ENCODE data around the gene SLC1A5.
"Not testable (repeated sequence)": the region's sequence is repeated elsewhere in the genome, so short reads cannot be mapped to it uniquely, and the experiment has no call there.

The SLC1A5 gene

GRCh38 chr19:46798713-46799112 lies 10.3 kb upstream of the SLC1A5 start:
- DNase-seq, result no peak

- peak; percentile 54 for DNase-seq
These were observed 9.5 kb upstream of the SLC1A5 start for GRCh38 chr19:46797881-46798280.

- no peak for DNase-seq
These were observed 3.5 kb upstream of the SLC1A5 start for GRCh38 chr19:46791944-46792343.

DNA sequence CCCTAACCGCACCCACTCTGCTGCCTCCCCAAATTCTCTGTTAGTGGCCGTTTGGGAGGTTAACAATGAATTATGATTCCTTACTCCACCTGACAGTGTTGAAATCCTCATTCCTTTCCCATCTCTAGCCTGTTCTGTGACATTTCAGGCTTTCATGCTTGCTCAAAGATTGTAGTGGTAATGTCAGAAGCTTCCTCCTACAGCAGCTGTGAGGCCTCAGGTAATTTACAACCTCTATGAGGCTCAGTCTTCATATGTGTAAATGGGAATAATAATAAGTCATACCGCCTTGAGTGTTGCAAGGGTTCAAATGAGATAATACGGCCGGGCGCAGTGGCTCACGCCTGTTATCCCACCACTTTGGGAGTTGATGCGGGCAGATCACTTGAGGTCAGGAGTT lies 977 bp upstream of the SLC1A5 start:
- no peak for DNase-seq

DNA sequence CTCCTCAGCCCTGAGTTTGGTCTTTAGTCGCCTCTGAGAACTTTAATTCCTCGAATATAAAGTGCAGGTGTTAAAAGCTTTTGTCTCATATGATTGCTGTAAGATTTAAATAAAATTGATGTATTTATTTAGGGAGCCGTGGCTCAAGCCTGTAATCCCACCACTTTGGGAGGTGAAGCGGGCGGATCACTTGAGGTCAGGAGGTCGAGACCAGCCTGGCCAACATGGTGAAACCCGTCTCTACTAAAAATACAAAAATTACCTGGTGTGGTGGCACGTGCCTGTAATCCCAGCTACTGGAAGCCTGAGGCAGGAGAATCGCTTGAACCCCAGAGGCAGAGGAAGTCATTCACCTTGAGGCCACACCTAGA lies 559 bp upstream of the SLC1A5 start:
- no peak for DNase-seq

- peak; percentile 81 for DNase-seq
These were observed 798 bp downstream of the SLC1A5 start for GRCh38 chr19:46787331-46788261.

DNA sequence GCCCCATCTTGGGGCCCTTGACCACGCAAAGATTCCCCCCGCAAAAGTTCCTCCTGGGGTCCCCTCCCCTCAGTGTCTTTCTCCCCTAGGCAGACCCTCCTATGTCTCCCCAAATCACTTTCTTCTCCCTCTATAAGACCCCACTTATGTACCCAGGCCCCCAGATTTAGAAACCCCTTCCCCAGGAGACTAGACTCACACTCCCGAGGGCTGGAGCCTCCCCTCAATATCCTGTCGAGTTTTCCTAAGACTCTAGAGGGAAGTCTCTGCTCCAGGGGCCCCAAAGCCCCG lies 1.4 kb downstream of the SLC1A5 start:
- DNase-seq, result no peak

DNA sequence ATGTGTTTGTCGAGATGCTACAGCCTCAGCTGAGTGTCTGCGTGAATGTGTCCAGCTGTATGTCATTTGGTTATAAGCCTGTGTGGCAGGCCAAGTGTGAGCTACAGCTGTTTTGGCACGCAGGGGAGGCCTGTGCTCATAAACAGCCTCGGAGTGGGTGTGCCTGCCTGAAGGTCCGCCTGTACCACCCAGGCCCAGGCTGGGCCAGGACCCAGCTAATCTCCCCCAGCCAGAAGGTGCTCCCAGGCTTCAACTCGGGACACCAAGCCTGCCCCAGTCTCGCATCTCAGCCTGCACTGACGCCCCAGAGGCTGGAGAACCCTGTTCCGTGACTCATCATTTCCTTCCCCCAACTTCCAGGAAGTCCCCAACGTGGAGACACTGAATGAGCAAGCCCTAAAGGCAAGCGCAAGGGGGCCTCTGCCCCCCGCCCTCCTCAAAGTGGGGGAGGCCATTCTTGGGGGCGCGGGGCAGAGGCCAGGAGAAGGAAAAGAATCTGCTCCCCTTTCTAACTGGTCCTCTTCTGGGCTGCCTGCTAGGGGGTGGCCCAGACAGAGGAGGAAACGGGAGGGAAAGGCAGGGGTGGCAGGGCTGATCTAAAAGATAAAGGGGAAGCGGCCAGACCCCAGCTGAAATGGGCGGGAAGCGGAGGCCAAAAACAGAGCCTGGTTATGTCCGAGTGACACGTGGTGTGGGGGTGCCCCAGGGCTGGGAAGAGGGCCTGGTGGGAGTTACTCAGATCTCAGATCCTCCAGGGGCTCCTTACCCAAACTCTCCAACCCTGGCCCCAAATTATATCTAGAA lies 2.0 kb downstream of the SLC1A5 start:
- peak; percentile 87 for DNase-seq

- DNase-seq, result no peak
These were observed 2.5 kb downstream of the SLC1A5 start for GRCh38 chr19:46785980-46786235.

GRCh38 chr19:46785054-46785979 lies 3.1 kb downstream of the SLC1A5 start:
- no peak for DNase-seq

GRCh38 chr19:46784262-46785053 lies 3.9 kb downstream of the SLC1A5 start:
- DNase-seq, result peak; percentile 98

DNA sequence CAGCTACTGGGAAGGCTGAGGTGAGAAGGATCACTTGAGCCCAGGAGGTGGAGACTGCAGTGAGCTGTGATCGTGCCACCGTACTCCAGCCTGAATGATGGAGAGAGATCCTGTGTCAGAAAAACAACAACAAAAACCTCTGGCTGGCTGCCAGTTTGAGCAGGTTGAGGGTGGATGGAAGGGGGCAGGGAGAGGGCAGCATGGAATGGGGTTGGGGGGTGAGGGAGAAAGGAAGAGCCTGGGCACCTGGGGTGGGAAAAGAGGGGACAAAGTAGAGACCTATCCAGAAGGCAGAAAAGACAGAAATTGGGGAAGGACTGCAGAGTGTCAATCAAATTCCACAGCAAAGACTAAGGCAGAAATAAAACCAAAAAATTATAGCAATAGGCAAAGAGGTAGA lies 4.7 kb downstream of the SLC1A5 start:
- no peak for DNase-seq

- DNase-seq, result no peak
These were observed 5.9 kb downstream of the SLC1A5 start for GRCh38 chr19:46782355-46783019.

GRCh38 chr19:46777956-46778645 lies 10.3 kb downstream of the SLC1A5 start:
- DNase-seq, result not testable (repeated sequence)

- DNase-seq, result no peak
These were observed 11.2 kb downstream of the SLC1A5 start for GRCh38 chr19:46776927-46777911.

- no peak for DNase-seq
These were observed 12.6 kb downstream of the SLC1A5 start for GRCh38 chr19:46775642-46776258.

GRCh38 chr19:46773018-46773399 lies 15.4 kb downstream of the SLC1A5 start:
- no peak for DNase-seq

- DNase-seq, result peak; percentile 44
These were observed 16.0 kb downstream of the SLC1A5 start for GRCh38 chr19:46772170-46773017.

Measured in fibroblast of skin of scalp (primary cell).